22Rv1 (cell line): ENCODE measurements around the gene CELF4.

Source experiments
- CTCF ChIP-seq: fragments of 450-650 bp; IDR thresholded peaks from 2 replicates; pipeline ENCODE4 v1.5.1; 2017; ENCODE audit warnings: mild to moderate bottlenecking
- ZFX ChIP-seq: fragments of 450-650 bp; IDR thresholded peaks from 2 replicates; pipeline ENCODE4 v1.6.1; 2017; ENCODE audit warnings: antibody characterized with exemption, borderline replicate concordance

GRCh38 chr18:37570336-37570930, 4.8 kb upstream of the CELF4 start:
- TF ChIP-seq CTCF: no peak
- no peak for TF ChIP-seq ZFX
